ENCODE measurements around the gene SHFL.

Gene SHFL

DNA sequence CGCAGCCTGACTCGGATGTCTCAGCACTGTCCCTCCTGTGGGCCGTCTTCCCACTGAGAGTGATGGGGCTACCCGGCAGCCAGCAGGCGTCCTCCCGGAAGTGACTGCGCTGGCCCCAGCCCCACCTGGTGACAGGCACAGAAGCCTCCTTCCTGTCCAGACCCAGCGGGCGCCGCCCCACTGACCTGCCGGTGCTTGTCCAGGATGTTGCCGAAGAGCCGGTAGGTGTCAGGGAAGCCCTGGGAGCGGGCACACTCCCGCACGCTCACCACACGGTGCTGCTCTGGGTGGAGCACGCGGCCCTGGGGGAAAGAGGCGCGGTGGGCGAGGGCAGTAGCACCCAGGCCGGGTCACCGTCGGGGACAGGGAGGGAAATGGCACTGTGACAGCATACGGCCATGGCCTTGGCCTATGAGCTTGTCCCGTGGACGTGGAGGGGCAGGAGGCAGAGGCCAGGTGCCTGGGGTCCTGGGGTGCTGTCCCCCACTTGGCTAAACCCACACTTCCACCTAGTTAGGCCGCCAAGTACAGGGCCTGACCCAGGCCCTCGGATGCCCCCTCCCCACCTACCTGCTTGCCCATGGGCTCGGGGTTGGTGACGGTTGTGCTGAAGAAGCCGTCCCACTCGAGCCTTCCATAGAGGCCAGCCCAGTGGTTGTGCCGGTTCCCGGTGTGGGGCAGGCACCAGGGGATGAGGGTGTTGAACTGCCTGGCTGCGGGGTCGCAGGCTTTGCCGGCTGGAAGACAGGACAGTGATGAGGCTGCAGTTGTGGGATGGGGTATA lies 49.6 kb downstream of the SHFL start:
- no peak for DNase-seq

DNA sequence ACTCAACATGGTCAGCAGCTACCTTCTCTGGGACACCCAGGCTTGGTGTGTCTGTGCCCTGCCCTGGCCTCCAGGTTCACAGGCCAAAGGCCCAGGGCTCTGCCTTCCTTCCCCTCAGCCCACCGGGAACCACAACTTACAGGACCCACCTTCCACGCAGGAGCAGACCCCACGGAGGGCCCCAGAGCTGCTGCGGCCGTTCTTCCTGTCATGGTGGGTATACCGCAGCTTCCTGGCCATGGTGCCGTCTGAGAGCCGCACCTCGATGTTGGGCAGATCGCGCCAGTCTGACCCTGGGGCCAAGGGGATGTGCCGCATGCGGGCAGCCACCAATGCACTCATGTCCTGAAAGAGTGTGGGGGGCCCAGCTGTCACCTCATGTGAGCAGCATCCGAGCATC lies 50.8 kb downstream of the SHFL start:
- no peak for DNase-seq

DNA sequence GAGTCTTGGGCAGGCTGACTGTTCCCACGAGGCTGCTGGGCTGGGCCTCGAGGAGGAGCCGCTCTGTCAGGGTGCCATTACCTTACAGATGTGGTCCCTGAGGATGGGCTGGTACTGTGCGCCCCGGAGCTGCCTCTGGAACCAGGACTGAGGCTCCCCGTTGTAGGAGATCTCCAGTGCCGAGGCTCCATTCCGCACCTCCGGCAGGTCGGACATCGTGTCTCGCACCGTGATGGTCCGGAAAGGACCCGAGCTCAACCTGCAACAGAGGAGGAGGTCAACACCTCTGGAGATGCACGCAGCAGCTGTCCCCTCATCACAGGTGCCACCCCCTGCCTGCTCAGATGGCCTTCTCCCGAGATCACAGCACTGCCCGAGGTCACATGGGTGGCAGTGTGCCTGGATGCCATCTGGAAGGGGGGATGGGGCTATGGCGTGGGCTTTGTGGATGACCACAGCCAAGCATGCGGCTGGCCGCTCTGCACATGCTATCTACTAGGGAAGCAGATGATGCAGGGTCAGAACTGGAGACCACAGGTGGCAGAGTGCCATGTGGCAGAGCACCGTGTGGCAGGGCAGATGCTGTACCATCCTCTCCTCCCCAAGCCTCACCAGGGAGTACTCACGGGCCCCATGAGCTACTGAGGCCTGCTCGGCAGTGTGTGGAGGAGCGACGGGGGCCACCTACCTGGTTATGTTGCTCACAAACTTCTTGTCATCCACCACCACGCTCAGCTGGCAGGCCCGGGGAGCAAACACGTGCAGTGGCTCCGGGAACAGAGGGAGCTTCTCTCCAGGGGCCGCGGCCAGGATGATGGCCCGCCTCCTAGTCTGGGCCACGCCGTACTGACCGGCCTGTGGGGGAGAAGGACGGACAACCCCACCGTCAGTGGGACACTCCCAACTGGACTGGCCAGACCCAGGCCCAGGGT lies 51.9 kb downstream of the SHFL start:
- DNase-seq: no peak

DNA sequence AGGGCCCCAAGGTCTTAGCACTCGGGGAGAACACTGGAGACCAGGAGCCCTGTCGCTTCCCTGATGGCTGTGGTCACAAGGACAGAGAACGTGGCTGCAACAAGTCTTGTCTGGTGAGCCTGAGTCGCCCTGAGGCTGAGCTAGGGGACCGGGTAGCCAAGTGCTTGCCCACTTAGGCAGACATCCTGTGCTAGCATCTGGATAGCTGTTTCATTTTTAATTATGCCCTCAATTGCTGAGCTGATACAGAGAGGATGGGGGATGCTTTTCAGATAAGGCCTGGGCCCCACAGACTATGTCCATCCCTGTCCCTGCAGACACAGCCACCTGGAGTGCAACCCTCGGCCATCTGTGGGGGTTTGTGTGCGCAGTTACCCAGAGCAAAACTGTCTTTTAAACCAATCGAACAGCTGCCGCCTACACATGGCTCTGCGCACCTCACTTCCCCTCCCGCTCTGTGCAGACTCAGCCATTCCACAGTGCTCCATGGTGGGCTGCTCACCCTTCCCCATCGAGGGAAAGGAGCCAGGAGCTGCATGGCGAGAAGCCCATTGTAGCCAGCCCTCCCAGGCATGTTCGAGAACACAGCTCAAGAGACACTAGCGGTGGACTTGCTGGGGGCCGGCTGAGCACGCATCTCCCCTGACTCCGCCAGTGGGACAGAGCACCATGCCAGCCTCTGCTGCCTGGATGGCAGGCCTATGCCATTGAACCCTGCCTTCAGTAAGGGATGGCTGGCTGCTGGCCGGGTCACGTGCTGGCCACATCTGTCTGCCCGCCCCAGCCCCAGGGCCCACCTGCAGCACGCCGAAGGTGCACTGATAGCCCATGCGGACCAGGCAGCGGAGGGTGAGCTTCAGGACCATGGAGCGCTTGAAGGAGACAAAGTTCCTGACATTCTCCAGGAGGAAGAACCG lies 53.0 kb downstream of the SHFL start:
- DNase-seq: no peak

DNA sequence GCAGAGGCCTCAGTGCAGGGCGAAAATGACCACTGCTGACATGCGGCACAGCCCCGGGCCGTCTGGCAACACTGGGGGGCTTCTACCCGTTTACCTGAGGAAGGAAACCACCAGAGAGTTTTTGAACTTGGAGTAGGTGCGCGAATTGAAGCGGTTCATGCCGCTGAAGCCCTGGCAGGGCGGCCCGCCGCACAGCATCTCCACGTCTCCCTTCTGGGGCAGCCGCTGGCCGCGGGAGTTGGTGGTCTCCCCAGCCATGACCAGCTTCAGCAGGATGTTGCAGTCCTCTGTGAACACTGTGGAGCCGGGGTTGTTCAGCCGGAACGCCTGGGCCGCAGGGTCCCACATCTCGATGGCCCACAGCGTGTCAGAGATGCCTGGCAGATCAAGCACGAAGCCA lies 53.8 kb downstream of the SHFL start:
- DNase-seq: no peak

DNA sequence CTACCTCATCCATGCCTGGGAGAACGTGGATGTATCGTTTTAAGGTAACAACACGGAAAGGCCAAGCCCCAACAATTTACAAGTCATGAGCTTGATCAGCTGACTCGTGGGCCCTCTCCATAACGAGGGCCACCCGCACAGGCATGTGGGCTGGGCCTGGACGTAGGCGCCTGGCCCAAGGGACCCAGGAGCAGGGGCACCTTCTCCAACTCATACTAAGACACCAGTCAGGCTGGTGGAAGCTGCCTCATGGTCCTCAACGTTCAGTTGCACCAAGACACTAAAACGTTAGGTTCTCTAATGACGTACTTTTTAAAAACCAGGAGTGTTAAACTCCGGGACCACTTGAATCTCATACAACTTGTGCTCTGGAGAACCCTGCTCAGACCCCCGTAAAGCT lies 55.4 kb downstream of the SHFL start:
- no peak for DNase-seq

DNA sequence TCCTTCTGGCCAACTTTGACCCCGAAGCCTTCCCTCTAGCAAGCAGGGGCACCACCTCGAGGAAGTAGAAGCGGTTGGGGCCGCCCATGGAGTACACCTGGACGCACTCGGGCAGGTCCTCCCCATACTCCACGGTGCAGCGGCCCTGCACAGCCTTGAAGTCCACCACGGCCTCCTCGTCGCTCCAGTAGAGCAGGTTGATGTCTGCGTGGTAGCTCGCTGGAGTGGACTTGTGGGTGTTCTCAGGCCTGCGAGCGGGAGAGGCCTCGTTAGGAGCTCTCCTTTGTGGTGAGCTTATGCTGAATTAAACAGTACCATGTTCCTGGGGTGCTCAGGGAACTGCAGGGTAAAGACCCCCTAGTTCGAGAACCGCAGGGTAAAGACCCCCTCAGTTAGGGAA lies 55.9 kb downstream of the SHFL start:
- DNase-seq: no peak
